Chondrocyte (in vitro differentiated cells): ENCODE results near the gene YPEL3. TPM values are rescaled to one million over a fixed set of nuclear protein-coding genes. Genes with fewer than 3 reads are reported as not detected.

Experiments used
- DNase-seq: peaks from one replicate; pipeline ENCODE4 v3.0.0; 2021; ENCODE audit warnings: mixed read lengths, low spot score
- H3K27ac Mint-ChIP-seq: one replicate; pipeline ENCODE4 v1.8.0; 2021; ENCODE audit warnings: mild to moderate bottlenecking, moderate library complexity, mixed read lengths; ENCODE audit not compliant: unreplicated experiment
- H3K27me3 Mint-ChIP-seq: 2 replicates; pipeline ENCODE4 v1.8.0; 2021; ENCODE audit warnings: low read depth, mixed read lengths
- H3K36me3 Mint-ChIP-seq: 2 replicates; pipeline ENCODE4 v1.8.0; 2021; ENCODE audit warnings: low read depth, mixed read lengths
- H3K4me1 Mint-ChIP-seq: 2 replicates; pipeline ENCODE4 v1.8.0; 2021; ENCODE audit warnings: low read depth, mild to moderate bottlenecking, mixed read lengths
- H3K4me3 Mint-ChIP-seq: one replicate; pipeline ENCODE4 v1.8.0; 2021; ENCODE audit warnings: mild to moderate bottlenecking, moderate library complexity, mixed read lengths; ENCODE audit not compliant: unreplicated experiment
- H3K9me3 Mint-ChIP-seq: 2 replicates; pipeline ENCODE4 v1.8.0; 2021; ENCODE audit warnings: low read depth, mixed read lengths
- total RNA-seq: library from RNA; stranded (reverse); gene quantifications from 3 replicates; pipeline ENCODE4 v1.2.1, GENCODE V29; 2021
- TF ChIP-seq, protein P1 (sequence below): fragments of 200-600 bp; sonication (generic); IDR thresholded peaks from 2 replicates; pipeline ENCODE4 v1.5.0; 2021; ENCODE audit warnings: antibody characterized with exemption, mild to moderate bottlenecking, moderate library complexity

Gene YPEL3
- total RNA-seq, 1 donor from 2014 or later, result 23.3 TPM

DNA sequence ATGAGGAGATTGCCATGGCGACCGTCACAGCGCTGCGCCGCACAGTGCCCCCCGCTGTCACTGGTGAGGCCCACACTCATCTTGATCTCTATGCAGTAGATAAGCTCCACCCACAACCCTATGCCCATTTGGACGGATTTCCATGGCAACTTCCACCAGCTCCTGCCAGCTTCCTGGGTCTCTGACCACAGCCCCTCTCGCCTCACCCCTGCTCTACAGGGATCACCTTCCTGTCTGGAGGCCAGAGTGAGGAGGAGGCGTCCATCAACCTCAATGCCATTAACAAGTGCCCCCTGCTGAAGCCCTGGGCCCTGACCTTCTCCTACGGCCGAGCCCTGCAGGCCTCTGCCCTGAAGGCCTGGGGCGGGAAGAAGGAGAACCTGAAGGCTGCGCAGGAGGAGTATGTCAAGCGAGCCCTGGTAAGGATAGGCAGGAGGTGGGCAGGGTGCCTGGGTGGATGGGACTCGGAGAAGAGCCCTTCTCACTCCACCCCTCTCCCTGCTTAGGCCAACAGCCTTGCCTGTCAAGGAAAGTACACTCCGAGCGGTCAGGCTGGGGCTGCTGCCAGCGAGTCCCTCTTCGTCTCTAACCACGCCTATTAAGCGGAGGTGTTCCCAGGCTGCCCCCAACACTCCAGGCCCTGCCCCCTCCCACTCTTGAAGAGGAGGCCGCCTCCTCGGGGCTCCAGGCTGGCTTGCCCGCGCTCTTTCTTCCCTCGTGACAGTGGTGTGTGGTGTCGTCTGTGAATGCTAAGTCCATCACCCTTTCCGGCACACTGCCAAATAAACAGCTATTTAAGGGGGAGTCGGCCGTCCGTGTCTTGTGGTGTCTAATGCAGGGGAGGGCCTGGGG is 26.2 kb downstream of the YPEL3 start:
- Mint-ChIP-seq H3K27me3 (no peaks in the 10 kb centered on the region), H3K4me1 (peaks cover 46% of the 10 kb centered on the region), H3K36me3 (peaks cover 38% of the 10 kb centered on the region), H3K4me3 (peak overlapping the region; percentile 44), H3K9me3 (no peaks in the 10 kb centered on the region), H3K27ac (peak overlapping the region; percentile 59)
- TF ChIP-seq, protein P1, sequence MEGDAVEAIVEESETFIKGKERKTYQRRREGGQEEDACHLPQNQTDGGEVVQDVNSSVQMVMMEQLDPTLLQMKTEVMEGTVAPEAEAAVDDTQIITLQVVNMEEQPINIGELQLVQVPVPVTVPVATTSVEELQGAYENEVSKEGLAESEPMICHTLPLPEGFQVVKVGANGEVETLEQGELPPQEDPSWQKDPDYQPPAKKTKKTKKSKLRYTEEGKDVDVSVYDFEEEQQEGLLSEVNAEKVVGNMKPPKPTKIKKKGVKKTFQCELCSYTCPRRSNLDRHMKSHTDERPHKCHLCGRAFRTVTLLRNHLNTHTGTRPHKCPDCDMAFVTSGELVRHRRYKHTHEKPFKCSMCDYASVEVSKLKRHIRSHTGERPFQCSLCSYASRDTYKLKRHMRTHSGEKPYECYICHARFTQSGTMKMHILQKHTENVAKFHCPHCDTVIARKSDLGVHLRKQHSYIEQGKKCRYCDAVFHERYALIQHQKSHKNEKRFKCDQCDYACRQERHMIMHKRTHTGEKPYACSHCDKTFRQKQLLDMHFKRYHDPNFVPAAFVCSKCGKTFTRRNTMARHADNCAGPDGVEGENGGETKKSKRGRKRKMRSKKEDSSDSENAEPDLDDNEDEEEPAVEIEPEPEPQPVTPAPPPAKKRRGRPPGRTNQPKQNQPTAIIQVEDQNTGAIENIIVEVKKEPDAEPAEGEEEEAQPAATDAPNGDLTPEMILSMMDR, result no peak
- no peak for DNase-seq

DNA sequence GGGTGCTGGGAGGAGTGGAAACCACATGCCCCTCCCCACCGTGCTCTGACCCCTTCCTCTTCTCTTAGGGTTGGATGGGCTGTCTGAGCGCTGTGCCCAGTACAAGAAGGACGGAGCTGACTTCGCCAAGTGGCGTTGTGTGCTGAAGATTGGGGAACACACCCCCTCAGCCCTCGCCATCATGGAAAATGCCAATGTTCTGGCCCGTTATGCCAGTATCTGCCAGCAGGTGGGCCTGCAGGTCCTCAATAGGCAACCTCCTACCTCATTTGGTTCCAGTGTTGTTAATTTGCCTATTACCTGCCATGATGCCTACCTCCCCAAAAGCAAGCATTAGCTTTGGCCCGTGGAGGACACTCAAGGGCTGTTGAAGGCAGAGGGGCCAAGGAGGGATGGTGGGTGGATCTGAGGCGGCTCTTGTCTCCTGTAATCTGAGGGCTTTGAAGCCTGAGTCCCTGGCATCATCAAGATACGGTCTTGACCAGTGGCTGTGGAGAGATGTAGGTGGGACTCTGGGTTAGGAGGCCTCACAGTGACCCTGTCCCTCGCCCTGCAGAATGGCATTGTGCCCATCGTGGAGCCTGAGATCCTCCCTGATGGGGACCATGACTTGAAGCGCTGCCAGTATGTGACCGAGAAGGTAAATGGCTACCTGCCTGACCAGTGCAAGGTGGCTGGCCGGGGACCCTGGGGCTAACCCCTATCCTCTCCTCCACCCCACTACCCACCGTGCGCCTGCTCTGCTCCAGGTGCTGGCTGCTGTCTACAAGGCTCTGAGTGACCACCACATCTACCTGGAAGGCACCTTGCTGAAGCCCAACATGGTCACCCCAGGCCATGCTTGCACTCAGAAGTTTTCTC is 27.0 kb downstream of the YPEL3 start:
- TF ChIP-seq, protein P1, result peak; percentile 73
- peaks cover 47% of the 10 kb centered on the region for H3K4me1 Mint-ChIP-seq
- peaks cover 38% of the 10 kb centered on the region for H3K36me3 Mint-ChIP-seq
- no peaks in the 10 kb centered on the region for H3K9me3 Mint-ChIP-seq
- peak overlapping the region; percentile 73 for H3K27ac Mint-ChIP-seq
- DNase-seq, result no peak
- H3K4me3 Mint-ChIP-seq, result peak overlapping the region; percentile 58
- H3K27me3 Mint-ChIP-seq, result no peaks in the 10 kb centered on the region

DNA sequence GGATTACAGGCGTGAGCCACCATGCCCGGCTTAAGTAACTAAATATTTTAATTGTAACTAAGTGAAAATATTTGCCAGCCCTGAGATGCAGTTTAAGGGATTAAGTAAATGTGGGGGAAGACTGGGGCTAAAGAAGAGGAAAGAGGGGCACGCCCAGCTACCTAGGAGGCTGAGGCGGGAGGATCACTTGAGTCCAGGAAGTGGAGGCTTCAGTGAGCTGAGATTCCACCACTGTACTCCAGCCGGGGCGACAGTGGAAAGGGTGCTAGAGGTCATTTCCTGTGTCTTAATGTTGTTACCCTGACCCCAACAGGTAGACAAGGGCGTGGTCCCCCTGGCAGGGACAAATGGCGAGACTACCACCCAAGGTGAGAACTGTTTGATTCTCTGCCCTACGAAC is 27.7 kb downstream of the YPEL3 start:
- Mint-ChIP-seq H3K4me3 (peak overlapping the region; percentile 58), H3K9me3 (no peaks in the 10 kb centered on the region), H3K27me3 (no peaks in the 10 kb centered on the region), H3K36me3 (peaks cover 35% of the 10 kb centered on the region), H3K4me1 (peaks cover 51% of the 10 kb centered on the region), H3K27ac (peak overlapping the region; percentile 73)
- TF ChIP-seq, protein P1, result no peak
- no peak for DNase-seq

DNA sequence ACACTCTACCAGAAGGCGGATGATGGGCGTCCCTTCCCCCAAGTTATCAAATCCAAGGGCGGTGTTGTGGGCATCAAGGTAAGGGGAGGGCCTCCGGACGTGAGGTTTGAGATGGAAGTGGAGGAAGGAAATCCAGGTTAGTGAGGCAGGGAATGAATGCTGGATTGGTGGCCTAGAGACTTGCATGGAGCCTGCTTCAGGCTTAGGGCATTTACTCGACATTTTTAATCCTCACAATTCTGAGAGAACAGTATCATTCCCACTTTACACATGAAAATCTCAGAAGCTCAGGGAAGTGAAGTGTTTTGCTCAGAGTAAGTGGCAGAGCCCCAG is 28.5 kb downstream of the YPEL3 start:
- DNase-seq, result no peak
- peaks cover 34% of the 10 kb centered on the region for H3K36me3 Mint-ChIP-seq
- H3K27ac Mint-ChIP-seq, result peak overlapping the region; percentile 94
- H3K4me1 Mint-ChIP-seq, result peaks cover 53% of the 10 kb centered on the region
- H3K4me3 Mint-ChIP-seq, result peak overlapping the region; percentile 93
- H3K9me3 Mint-ChIP-seq, result no peaks in the 10 kb centered on the region
- H3K27me3 Mint-ChIP-seq, result no peaks in the 10 kb centered on the region
- TF ChIP-seq, protein P1, result no peak
